ENCODE measurements around the gene SLC35E2B. TPM values are rescaled to one million over a fixed set of nuclear protein-coding genes. Genes with fewer than 3 reads are reported as not detected.

Gene SLC35E2B
- total RNA-seq, 4 donors from 2014 or later, result 63.4 to 202 (median 83.9) TPM

DNA sequence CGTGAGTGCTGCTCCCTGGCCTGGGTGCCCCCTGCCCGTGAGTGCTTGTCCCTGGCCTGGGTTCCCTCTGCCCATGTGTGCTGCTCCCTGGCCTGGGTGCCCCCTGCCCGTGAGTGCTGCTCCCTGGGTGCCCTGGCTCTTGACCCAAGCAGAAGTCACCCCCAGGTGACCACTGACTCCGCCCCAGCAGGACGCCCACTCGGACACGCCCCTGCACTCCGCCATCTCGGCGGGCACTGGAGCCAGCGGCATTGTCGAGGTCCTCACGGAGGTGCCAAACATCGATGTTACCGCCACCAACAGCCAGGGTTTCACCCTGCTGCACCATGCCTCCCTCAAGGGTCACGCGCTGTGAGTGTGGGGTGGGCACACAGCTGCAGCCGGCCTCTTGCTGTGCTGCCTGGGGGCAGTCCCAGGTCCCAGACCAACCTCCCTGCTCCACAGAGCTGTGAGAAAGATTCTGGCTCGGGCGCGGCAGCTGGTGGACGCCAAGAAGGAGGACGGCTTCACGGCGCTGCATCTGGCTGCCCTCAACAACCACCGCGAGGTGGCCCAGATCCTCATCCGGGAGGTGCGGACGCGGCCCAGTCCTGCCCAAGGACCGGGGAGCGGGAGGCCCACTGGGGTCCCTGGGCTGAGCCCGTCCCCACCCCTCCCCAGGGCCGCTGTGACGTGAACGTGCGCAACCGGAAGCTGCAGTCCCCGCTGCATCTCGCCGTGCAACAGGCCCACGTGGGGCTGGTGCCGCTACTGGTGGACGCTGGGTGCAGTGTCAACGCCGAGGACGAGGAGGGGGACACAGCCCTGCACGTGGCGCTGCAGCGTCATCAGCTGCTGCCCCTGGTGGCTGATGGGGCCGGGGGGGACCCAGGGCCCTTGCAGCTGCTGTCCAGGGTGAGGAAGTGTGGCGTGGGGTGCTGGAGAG lies 64.5 kb downstream of the SLC35E2B start:
- intact Hi-C loops (cut with DNase I; ENCODE audit: low total_unique reads), result no loop called here
- Histone ChIP-seq H3K4me1 (peaks cover 6 to 29% (median 27%) of the 10 kb centered on the region in 4 donors), H3K27me3 (peaks cover 29% of the 10 kb centered on the region), H3K36me3 (no peaks in the 10 kb centered on the region), H3K27ac (peak overlapping the region in 3 of 4 donors; percentile 58 to 85 (median 64)), H3K9me3 (no peaks in the 10 kb centered on the region), H3K4me3 (peak overlapping the region in 1 of 4 donors; percentile 0)
- in situ Hi-C loops (cut with MboI; ENCODE audit: low pct_ligation_motif_present in 1 of 4, low pct_unique_long_range_greater_than_20kb in 1 of 4, low sequenced_read_pairs in 3 of 4), result no loop called here
- 92% methylated on average over 42 of the region's 53 CpGs; no CpG with 5 or more reads in 1 of the 2 donors for WGBS, 2 donors (ENCODE audit: low coverage in 1 of 2)
- no peak for TF ChIP-seq EP300 (IDR thresholded peaks at IDR 0.05; ENCODE audit: low read depth)
- TF ChIP-seq POLR2A (IDR thresholded peaks at IDR 0.05), result no peak
- TF ChIP-seq POLR2AphosphoS5 (IDR thresholded peaks at IDR 0.05), result no peak
- TF ChIP-seq CTCF (IDR thresholded peaks at IDR 0.05), result no peak
- DNase-seq, result no peak

DNA sequence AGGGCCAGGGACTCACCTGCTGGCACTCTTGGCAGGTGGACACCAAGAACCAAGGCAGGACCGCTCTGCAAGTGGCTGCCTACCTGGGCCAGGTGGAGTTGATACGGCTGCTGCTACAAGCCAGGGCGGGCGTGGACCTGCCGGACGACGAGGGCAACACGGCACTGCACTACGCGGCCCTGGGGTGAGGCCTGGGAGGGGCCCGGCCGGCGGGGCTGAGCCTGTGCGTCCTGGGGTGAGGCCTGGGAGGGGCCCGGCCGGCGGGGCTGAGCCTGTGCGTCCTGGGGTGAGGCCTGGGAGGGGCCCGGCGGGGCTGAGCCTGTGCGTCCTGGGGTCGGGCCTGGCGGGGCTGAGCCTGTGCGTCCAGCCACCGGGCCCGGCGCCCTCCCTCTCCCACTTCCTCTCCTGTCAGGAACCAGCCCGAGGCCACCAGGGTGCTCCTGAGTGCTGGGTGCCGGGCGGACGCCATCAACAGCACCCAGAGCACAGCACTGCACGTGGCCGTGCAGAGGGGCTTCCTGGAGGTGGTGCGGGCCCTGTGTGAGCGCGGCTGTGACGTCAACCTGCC lies 65.2 kb downstream of the SLC35E2B start:
- intact Hi-C loops (cut with DNase I; ENCODE audit: low total_unique reads) (no loop called here), in situ Hi-C loops (cut with MboI; ENCODE audit: low pct_ligation_motif_present in 1 of 4, low pct_unique_long_range_greater_than_20kb in 1 of 4, low sequenced_read_pairs in 3 of 4) (no loop called here)
- peak; percentile 88 for DNase-seq
- no peaks in the 10 kb centered on the region for H3K36me3 ChIP-seq
- peak overlapping the region in 1 of 4 donors; percentile 0 for H3K4me3 ChIP-seq
- WGBS, 2 donors (ENCODE audit: low coverage in 1 of 2), result 39% methylated on average over 29 of the region's 37 CpGs; no CpG with 5 or more reads in 1 of the 2 donors
- H3K9me3 ChIP-seq, result no peaks in the 10 kb centered on the region
- peaks cover 29% of the 10 kb centered on the region for H3K27me3 ChIP-seq
- TF ChIP-seq POLR2A (IDR thresholded peaks at IDR 0.05) (peak; percentile 69), POLR2AphosphoS5 (IDR thresholded peaks at IDR 0.05) (peak; percentile 38 to 87 (median 82)), CTCF (IDR thresholded peaks at IDR 0.05) (no peak), EP300 (IDR thresholded peaks at IDR 0.05; ENCODE audit: low read depth) (no peak)
- peaks cover 6 to 29% (median 27%) of the 10 kb centered on the region in 4 donors for H3K4me1 ChIP-seq
- H3K27ac ChIP-seq, result peak overlapping the region; percentile 44 to 79 (median 73)

DNA sequence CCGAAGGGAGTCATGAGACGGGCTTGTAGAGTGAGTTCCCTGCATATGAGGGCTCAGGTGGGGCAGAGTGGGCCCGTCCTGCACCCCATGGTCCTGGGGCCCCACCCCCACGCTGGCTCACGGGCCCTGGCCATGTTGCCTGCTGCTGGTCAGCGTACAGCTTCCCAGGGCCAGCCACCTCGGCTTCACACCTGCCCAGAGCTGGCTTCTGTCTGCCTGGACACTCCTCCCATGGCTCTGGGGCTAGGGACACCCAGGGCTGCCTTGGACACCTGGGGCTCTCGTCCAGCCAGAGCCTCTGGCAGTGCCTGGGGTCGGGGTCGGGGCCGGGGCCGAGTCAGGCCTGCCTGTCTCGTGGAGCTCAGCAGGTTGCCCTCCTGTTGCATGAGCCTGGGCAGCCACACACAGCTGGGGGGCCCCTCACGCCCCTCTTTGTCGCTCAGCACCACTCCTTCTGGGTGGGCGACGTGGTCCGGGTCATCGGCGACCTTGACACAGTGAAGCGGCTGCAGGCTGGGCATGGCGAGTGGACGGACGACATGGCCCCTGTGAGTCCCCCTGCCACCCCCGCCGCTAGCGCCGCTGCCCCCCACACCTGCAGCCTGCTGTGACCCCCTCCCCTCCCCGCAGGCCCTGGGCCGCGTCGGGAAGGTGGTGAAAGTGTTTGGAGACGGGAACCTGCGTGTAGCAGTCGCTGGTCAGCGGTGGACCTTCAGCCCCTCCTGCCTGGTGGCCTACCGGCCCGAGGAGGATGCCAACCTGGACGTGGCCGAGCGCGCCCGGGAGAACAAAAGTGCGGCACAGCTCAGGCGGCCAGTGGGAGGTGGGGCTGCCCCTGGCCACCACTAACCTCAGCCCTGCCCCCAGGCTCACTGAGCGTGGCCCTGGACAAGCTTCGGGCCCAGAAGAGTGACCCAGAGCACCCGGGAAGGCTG lies 66.1 kb downstream of the SLC35E2B start:
- Histone ChIP-seq H3K4me3 (no peak overlapping the region), H3K27me3 (peaks cover 20% of the 10 kb centered on the region), H3K4me1 (peaks cover 6 to 21% (median 20%) of the 10 kb centered on the region in 4 donors), H3K9me3 (no peaks in the 10 kb centered on the region), H3K27ac (peak overlapping the region; percentile 44 to 79 (median 73)), H3K36me3 (no peaks in the 10 kb centered on the region)
- WGBS, 2 donors (ENCODE audit: low coverage in 1 of 2), result 93% methylated on average over 41 of the region's 48 CpGs; no CpG with 5 or more reads in 1 of the 2 donors
- TF ChIP-seq CTCF (IDR thresholded peaks at IDR 0.05) (no peak), POLR2AphosphoS5 (IDR thresholded peaks at IDR 0.05) (no peak), POLR2A (IDR thresholded peaks at IDR 0.05) (no peak), EP300 (IDR thresholded peaks at IDR 0.05; ENCODE audit: low read depth) (no peak)
- intact Hi-C loops (cut with DNase I; ENCODE audit: low total_unique reads) (no loop called here), in situ Hi-C loops (cut with MboI; ENCODE audit: low pct_ligation_motif_present in 1 of 4, low pct_unique_long_range_greater_than_20kb in 1 of 4, low sequenced_read_pairs in 3 of 4) (no loop called here)
- DNase-seq, result no peak

Measured in transverse colon (tissue), 4 donors.